NCI-H1694 (cell line): ENCODE measurements around the gene ELMO1.

ENCODE experiments used
- DNase-seq: peaks from one replicate; lab custom pipeline; 2025; lab: John Stamatoyannopoulos, UW

The ELMO1 gene

DNA sequence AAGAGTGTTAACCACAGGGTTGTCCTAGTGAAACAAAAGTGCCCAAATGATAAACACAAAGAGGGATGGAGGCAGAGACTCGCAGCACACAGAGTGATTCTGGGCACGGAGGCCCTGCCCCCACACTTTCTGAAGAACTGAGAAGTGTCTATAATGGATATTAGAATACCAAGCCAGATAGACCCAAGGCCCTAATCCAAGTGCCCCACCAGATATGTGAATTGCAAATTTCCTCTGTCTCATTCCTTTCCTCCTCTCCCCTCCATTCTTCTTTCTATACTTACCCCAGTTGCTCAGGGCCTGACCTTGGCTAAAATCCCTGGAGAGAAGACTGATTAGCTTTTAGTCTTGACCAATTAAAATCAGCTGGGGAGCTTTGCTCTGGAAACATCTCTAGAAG lies 617.6 kb downstream of the ELMO1 start:
- DNase-seq = no peak

DNA sequence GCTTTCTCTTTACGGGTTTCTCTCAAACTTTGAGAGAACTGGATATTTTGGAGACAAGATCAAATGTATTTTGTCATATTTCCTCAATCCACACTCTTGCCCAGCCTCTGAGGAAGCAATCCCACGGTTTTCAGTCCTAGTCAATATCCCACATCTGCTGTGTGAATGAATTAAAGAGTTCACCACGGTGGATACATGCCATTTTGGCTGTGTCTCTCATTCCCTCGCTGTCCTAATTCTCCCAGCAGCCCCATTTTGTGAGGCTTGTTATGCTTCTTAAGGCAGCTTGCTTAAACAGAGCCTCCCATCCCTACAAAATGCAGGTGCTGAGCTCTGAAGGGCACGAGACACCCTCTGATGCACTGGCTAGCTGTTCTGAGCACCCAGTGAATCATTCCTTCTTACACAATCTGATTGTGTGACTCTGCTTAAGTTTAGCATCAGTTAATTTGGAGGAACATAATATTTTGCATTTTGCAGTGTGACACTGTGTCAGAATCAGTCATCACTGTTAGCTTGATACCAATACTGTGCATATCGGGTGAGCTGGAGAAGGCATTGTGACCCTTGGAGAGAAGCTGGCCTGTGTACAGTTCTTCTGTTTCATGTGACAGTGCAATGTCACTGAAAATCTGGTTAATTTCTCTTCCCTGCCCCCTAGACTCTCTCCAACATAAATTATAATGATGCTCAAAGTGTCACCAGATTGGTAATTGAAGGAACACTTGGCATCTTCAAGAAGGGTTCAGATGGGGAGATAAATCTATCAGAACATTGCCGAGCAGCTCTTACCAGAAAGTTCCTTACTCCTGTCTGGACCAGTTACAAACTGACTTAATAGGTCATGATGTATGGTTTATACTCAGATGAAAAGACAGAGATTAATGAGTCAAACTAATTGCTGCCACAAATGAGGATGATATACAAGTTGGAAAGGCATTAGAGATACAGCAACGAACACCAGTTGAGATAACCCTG lies 620.6 kb downstream of the ELMO1 start:
- no peak for DNase-seq

DNA sequence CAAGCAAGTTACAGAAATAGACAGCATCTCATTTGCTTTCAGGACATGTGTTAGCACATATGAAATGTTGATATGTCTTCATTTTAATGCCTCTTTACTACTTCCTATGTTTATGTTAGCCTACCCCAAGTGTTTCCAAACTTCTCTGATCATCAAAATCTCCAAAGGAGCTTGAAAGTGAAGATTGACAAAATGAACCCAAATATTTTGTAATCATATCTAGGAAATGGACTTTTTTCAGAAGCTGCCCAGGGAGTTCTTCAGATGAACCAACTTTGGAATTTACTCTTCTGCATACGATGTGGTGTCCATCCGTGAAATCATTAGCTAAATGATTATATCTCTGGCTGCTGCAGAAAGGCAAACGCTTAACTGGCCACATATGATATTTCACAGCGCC lies 623.2 kb downstream of the ELMO1 start:
- no peak for DNase-seq

DNA sequence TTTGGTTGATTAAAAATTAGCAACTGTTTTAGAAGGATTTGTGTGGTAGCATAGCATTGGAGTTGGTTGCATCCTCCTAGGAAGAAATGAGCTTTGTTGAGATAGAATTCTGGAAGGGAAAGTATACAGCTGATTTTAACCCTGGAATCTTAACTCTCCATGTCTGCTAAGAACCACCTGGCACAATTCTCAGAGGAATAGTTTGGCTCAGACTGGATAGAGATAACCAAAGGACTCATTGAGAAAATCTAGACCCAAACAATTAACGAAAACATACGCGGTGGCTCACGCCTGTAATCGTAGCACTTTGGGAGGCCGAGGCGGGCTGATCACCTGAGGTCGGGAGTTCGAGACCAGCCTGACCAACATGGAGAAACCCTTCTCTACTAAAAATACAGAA lies 625.3 kb downstream of the ELMO1 start:
- DNase-seq = no peak

- DNase-seq = no peak
These were observed 627.0 kb downstream of the ELMO1 start for GRCh38 chr7:36821617-36822016.

DNA sequence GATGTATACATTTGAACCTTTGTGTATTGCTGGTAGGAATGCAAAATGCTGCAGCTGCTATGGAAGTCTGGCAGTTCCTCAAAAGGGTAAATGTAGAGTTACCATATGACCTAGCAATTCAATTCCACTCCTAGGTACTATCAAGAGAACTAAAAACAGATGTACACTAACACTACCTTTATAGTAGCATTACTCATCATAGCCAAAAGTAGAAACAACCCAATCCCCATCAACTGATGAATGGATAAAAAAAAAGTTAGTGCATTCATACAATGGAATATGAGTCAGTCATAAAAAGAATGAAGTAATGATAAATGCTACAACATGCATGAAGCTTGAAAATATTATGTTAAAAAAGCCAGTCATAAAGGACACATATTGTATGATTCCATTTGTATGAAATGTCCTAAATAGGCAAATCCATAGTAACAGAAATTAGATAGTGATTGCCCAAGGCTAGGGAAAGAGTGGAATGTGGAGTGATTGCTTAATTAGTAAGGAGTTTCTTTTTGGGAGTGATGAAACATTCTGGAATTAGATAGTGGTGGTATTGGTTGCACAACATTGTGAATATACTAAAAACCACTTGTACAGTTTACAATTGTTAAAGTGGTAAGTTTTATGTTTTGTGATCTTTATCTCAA lies 628.0 kb downstream of the ELMO1 start:
- DNase-seq = no peak

DNA sequence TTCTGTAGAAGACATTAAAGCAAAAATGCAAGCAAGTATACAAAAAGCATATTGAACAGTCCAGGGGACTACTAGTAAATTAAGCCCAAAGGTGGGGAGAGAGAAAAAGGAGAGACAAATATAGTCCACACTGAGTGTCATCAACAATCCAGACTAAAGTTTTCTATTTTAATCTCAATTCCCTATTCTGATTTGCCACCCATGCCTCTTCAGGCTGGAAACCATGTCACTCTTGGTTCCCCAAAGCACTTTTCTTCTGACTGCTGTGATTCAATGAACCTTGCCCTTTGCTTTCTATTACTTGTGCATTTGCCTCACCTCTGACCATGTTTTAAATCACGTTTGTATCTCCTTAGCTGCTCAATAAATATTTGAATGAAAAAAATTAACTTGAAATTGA lies 629.0 kb downstream of the ELMO1 start:
- DNase-seq = no peak

GRCh38 chr7:36814311-36814710 lies 634.4 kb downstream of the ELMO1 start:
- DNase-seq = no peak

GRCh38 chr7:36811807-36812206 lies 636.9 kb downstream of the ELMO1 start:
- no peak for DNase-seq

DNA sequence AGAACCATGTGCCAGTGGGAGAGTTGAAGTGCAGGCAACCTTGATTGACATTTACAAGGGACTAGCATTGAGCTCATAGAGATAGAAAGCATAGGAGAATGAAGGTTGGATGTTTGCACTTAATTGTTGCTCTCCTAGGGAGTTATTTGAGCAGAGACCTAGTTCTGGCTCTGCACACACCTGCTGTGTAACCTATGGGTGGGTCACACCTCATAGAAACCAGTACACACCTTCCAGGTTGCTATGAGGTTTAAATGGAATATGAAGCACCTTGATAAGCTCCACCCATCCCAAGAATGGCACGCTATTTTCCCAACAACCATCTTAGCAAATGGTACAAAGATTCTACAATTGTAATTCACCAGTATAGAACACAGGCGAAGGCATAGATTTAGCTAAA lies 638.2 kb downstream of the ELMO1 start:
- no peak for DNase-seq

DNA sequence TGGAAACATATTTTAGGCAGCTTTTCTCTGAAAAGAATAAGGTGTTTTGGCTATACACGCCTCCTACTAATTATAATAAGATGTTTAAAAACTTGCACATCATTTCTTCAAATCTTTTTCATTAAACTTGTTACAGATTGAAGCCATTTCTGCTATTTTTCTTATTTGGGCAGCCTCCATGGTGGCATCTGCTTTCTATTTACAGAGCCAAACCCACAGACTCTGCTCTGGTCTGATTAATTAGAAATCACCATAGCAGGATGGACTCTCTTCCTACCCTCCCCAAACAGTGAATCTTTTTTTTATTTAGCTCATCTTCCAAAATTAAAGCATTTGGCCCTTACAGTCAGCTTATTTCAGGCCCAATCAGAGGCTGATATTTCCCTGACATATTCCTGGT lies 638.6 kb downstream of the ELMO1 start:
- no peak for DNase-seq

DNA sequence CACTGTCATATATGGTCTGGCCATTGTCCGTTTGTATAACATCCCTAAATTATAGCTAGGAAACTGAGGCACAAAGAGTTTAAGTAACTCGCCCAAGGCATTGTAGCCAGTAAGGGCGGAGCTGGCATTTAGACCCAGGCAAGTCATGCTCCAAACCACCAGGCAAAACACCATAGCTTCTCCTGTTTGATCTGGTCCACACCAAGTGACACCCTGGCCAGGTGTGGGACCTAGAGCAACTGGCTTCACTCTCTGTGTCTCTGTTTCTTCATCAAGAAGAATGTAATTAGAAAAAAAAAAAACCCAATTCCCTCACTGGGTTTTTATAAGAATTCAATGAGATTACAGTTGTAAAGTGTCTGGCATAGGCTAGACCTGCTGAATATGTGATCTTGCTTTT lies 639.2 kb downstream of the ELMO1 start:
- no peak for DNase-seq

GRCh38 chr7:36809086-36809485 lies 639.6 kb downstream of the ELMO1 start:
- DNase-seq = no peak

- DNase-seq = no peak
These were observed 641.8 kb downstream of the ELMO1 start for GRCh38 chr7:36806891-36807290.
